K562 (cell line): ENCODE results near the gene HSPB2. TPM values are rescaled to one million over a fixed set of nuclear protein-coding genes. Genes with fewer than 3 reads are reported as not detected.

Source experiments
- ATAC-seq: fragments of 200-7000 bp; cut with Tn5 transposase; 3 replicates; pipeline ENCODE4 v1.9.1; 2020; ENCODE audit warnings: moderate library complexity
- BruUV-seq: library from RNA; stranded (reverse); fragments of 400-500 nt; replicated peaks from 2 replicates; lab custom pipeline; 2021; lab: Mats Ljungman, UMichigan
- CTCF ChIA-PET: fragments of 300-600 bp; formaldehyde crosslinking; extraction: SDS; loops from one replicate; lab custom pipeline; 2021; ENCODE audit warnings: low intra/inter-chr PET ratio; lab: Yijun Ruan, JAX
- POLR2A ChIA-PET: fragments of 300-600, 350-650 bp; sonication (Branson Sonifier 250); formaldehyde crosslinking; extraction: SDS; loops from one replicate; lab custom pipeline; 2021; ENCODE audit warnings: antibody characterized with exemption, inconsistent platforms; lab: Yijun Ruan, JAX
- DNase-seq, 4 experiments: peaks; one replicate each; pipeline versions ENCODE4 v3.0.0 to v3.0.0-alpha.2; 2011 to 2018; ENCODE audit warnings: low spot score in 3 of 4, mixed read lengths in 3 of 4; ENCODE audit errors: extremely low read depth in 1 of 4
- FAIRE-seq: peaks from 2 replicates; lab custom pipeline; 2011; peaks lifted over from hg19 to GRCh38; lab: Jason Lieb, UNC
- H2AFZ ChIP-seq: 2 replicates; pipeline ENCODE4 v1.6.0; 2011; ENCODE audit warnings: low read depth, low read length, control low read depth, inconsistent platforms
- H3K27ac ChIP-seq: fragments of 200-600 bp; 3 replicates; pipeline ENCODE4 v1.8.0; 2011; ENCODE audit warnings: low read depth, mild to moderate bottlenecking, control low read depth, inconsistent platforms, low read length, moderate library complexity, mixed read lengths; ENCODE audit errors: extremely low read depth
- H3K27me3 ChIP-seq, 2 experiments: fragments of 300-600 bp in 1 of 2; 2 replicates in 1 of 2; 3 replicates in 1 of 2; pipeline versions ENCODE4 v1.6.0 to v1.8.0; 2011; ENCODE audit warnings: inconsistent platforms in 2 of 2, low read length in 2 of 2, mild to moderate bottlenecking in 1 of 2, mixed read lengths in 1 of 2, moderate library complexity in 1 of 2; ENCODE audit not compliant: control insufficient read depth in 2 of 2, insufficient read depth in 2 of 2
- H3K36me3 ChIP-seq: fragments of 300-600 bp; 3 replicates; pipeline ENCODE4 v1.8.0; 2011; ENCODE audit warnings: mild to moderate bottlenecking, low read length, inconsistent platforms; ENCODE audit not compliant: control insufficient read depth, insufficient read depth
- H3K4me1 ChIP-seq, 2 experiments: fragments of 200-600 bp in 1 of 2; replicated peaks in 1 of 2; 2 replicates in 1 of 2; 3 replicates in 1 of 2; pipeline versions ENCODE4 v1.5.1 to v1.8.0; 2011; ENCODE audit warnings: inconsistent platforms in 2 of 2, low read length in 2 of 2, mild to moderate bottlenecking in 1 of 2, mixed read lengths in 1 of 2, moderate library complexity in 1 of 2; ENCODE audit not compliant: control insufficient read depth in 2 of 2, insufficient read depth in 2 of 2
- H3K4me2 ChIP-seq: 2 replicates; pipeline ENCODE4 v1.6.1; 2011; ENCODE audit warnings: low read length, control low read depth, inconsistent platforms, mixed read lengths; ENCODE audit not compliant: insufficient read depth
- H3K4me3 ChIP-seq: fragments of 200-600 bp; sonication (generic), shearing (Covaris generic); 2 replicates; pipeline ENCODE4 v1.5.1; 2016; ENCODE audit warnings: control low read depth, inconsistent platforms
- H3K79me2 ChIP-seq: fragments of 200-600 bp; 3 replicates; pipeline ENCODE4 v1.8.0; 2011; ENCODE audit warnings: low read length, inconsistent platforms; ENCODE audit not compliant: control insufficient read depth, insufficient read depth
- H3K9ac ChIP-seq, 2 experiments: 2 replicates each; pipeline versions ENCODE4 v1.6.0 to v1.6.1; 2011; ENCODE audit warnings: low read depth in 2 of 2, low read length in 2 of 2, control low read depth in 1 of 2, inconsistent platforms in 1 of 2, mild to moderate bottlenecking in 1 of 2, mixed read lengths in 1 of 2; ENCODE audit not compliant: insufficient read depth in 1 of 2
- H3K9me1 ChIP-seq: one replicate; pipeline ENCODE4 v1.6.0; 2011; ENCODE audit warnings: inconsistent platforms, mild to moderate bottlenecking, low read length, moderate library complexity; ENCODE audit not compliant: control insufficient read depth, insufficient read depth
- H3K9me3 ChIP-seq: replicated peaks from 2 replicates; pipeline ENCODE4 v1.5.1; 2011; ENCODE audit warnings: low read depth, low read length, inconsistent platforms; ENCODE audit not compliant: control insufficient read depth, insufficient read depth
- H4K20me1 ChIP-seq: replicated peaks from 2 replicates; pipeline ENCODE4 v1.6.1; 2011; ENCODE audit warnings: low read length, inconsistent platforms, mixed read lengths; ENCODE audit not compliant: control insufficient read depth, insufficient read depth
- CHD2 ChIP-seq: IDR thresholded peaks from 2 replicates; pipeline ENCODE4 v1.6.1; 2011; ENCODE audit warnings: low read depth, low read length
- GABPB1 ChIP-seq: sonication (generic); formaldehyde crosslinking; IDR thresholded peaks from 2 replicates; pipeline ENCODE4 v1.8.0; 2022; ENCODE audit warnings: mild to moderate bottlenecking, missing genetic modification reagents
- GTF2F1 ChIP-seq: IDR thresholded peaks from 2 replicates; pipeline ENCODE4 v1.6.1; 2011; ENCODE audit warnings: low read depth, low read length, improper control_type of control experiment
- IFI16 ChIP-seq: fragments of 250-450 bp; sonication (Bioruptor Pico); IDR thresholded peaks from 2 replicates; pipeline ENCODE4 v2.1.2; 2022; ENCODE audit warnings: mild to moderate bottlenecking, inconsistent platforms
- MBD2 ChIP-seq: sonication (generic); IDR thresholded peaks from 2 replicates; pipeline ENCODE4 v1.6.1; 2016; ENCODE audit warnings: low read depth, borderline replicate concordance
- NUFIP1 ChIP-seq: fragments of 450-650 bp; IDR thresholded peaks from 2 replicates; pipeline ENCODE4 v1.6.1; 2018; ENCODE audit not compliant: partially characterized antibody
- PML ChIP-seq: IDR thresholded peaks from 2 replicates; pipeline ENCODE4 v1.6.1; 2012; ENCODE audit warnings: low read length, inconsistent platforms
- POLR3G ChIP-seq: IDR thresholded peaks from 2 replicates; pipeline ENCODE4 v1.6.1; 2011; ENCODE audit not compliant: insufficient read length, insufficient replicate concordance; ENCODE audit errors: extremely low read depth
- RAD51 ChIP-seq: fragments of 450-650 bp; IDR thresholded peaks from 2 replicates; pipeline ENCODE4 v1.7.1; 2016; ENCODE audit warnings: low read depth, mild to moderate bottlenecking, borderline replicate concordance
- TBL1XR1 ChIP-seq, 2 experiments: IDR thresholded peaks; 2 replicates each; pipeline ENCODE4 v1.6.1; 2012; ENCODE audit warnings: improper control_type of control experiment in 2 of 2, low read length in 2 of 2, mild to moderate bottlenecking in 1 of 2
- ZBTB2 ChIP-seq: fragments of 450-650 bp; IDR thresholded peaks from 2 replicates; pipeline ENCODE4 v1.6.1; 2016; ENCODE audit warnings: antibody characterized with exemption
- ZBTB5 ChIP-seq: fragments of 450-650 bp; IDR thresholded peaks from 2 replicates; pipeline ENCODE4 v1.6.1; 2017; ENCODE audit warnings: antibody characterized with exemption
- ZC3H8 ChIP-seq: fragments of 450-650 bp; IDR thresholded peaks from 2 replicates; pipeline ENCODE4 v1.6.1; 2017
- ZFP36 ChIP-seq: fragments of 150-350 bp; IDR thresholded peaks from 2 replicates; pipeline ENCODE4 v1.6.1; 2018; ENCODE audit warnings: low read length, low read depth; ENCODE audit not compliant: partially characterized antibody
- ZNF445 ChIP-seq: fragments of 250-450 bp; sonication (Bioruptor Pico); IDR thresholded peaks from 2 replicates; pipeline ENCODE4 v1.4.0; 2020; ENCODE audit warnings: low read depth, mild to moderate bottlenecking, moderate library complexity
- ZNF639 ChIP-seq, 2 experiments: fragments of 200-800 bp in 1 of 2; sonication (Bioruptor generic) in 1 of 2; sonication (generic) in 1 of 2; formaldehyde crosslinking in 1 of 2; IDR thresholded peaks in 1 of 2; conservative IDR thresholded peaks in 1 of 2; 2 replicates each; pipeline versions ENCODE4 v1.5.0 to v1.6.1; 2016 to 2020; ENCODE audit warnings: missing compliant biosample characterization in 1 of 2, missing genetic modification characterization in 1 of 2, missing genetic modification reagents in 1 of 2
- ZNF699 ChIP-seq: fragments of 250-450 bp; sonication (Bioruptor Pico); IDR thresholded peaks from 2 replicates; pipeline ENCODE4 v1.8.0; 2021; ENCODE audit warnings: mild to moderate bottlenecking, moderate library complexity; ENCODE audit not compliant: insufficient replicate concordance
- ZNF75A ChIP-seq: fragments of 450-650 bp; formaldehyde crosslinking; IDR thresholded peaks from 2 replicates; pipeline ENCODE4 v1.4.0; 2020; ENCODE audit warnings: mild to moderate bottlenecking
- WGBS: fragments of 100-300 bp; shearing (Covaris generic); methylation state at CpG from one replicate; pipeline ENCODE4 v1.1.6; 2016; ENCODE audit warnings: low coverage, mixed read lengths; ENCODE audit not compliant: insufficient coverage; ENCODE audit errors: missing lambda C conversion rate; 5-methylcytosine and 5-hydroxymethylcytosine counted together
- in situ Hi-C: fragments of 300-500 bp; cut with MboI; formaldehyde crosslinking; loops from 4 replicates; pipeline ENCODE4 v1.15.0; 2018; ENCODE audit warnings: inconsistent platforms, mixed read lengths
- intact Hi-C: fragments of 100-400 bp; cut with micrococcal nuclease; formaldehyde crosslinking; loops from 2 replicates; pipeline ENCODE4 v1.14.2; 2022
- polyA plus RNA-seq, 8 experiments: library from polyadenylated mRNA; depleted of rRNA in 4 of 8; stranded (reverse) in 5 of 8; unstranded in 3 of 8; fragments of >200 nt; fragmentation: Nextera tagmentation in 2 of 8; fragmentation: Illumina TruSeq in 1 of 8; extraction: Ambion mirVana in 2 of 8; extraction: Trizol in 1 of 8; gene quantifications; 2 replicates each; pipeline versions ENCODE4 v1.2.1 to v1.2.3, GENCODE V29; 2011 to 2014; ENCODE audit warnings: inconsistent platforms in 1 of 8, missing spikeins in 1 of 8
- total RNA-seq, 7 experiments: library from RNA; depleted of rRNA in 6 of 7; stranded (reverse); fragments of >200 nt in 6 of 7; fragmentation: Illumina TruSeq in 2 of 7; extraction: Trizol in 2 of 7; gene quantifications; 2 replicates each; pipeline versions ENCODE4 v1.2.1 to v1.2.3, GENCODE V29; 2011 to 2021; ENCODE audit warnings: low replicate concordance in 1 of 7

The HSPB2 gene
- total and polyA plus RNA-seq, 9 of the 15 experiments (the other 6 are each of a cell fraction or from before 2014, with no cell fraction given), result 0.06 to 0.35 (median 0.11) TPM; not detected in 5

GRCh38 chr11:111920908-111921307 is 8.4 kb downstream of the HSPB2 start (continued):
- TF ChIP-seq ZBTB2 (no peak), GTF2F1 (no peak), POLR3G (no peak), PML (no peak)
- TF ChIP-seq, all 486 proteins: peak for 0

- BruUV-seq, result no TSS peak
- no peak overlapping the region for H3K27ac ChIP-seq
- no peak overlapping the region for H3K4me3 ChIP-seq
- no peaks in the 10 kb centered on the region for H4K20me1 ChIP-seq
- WGBS, result 74% methylated on average over 7 of the region's 7 CpGs
- intact Hi-C loops, result no loop called here
- H3K79me2 ChIP-seq, result no peaks in the 10 kb centered on the region
- H2AFZ ChIP-seq, result no peak overlapping the region
- H3K9ac ChIP-seq, result no peak overlapping the region
- peaks cover 22 to 31% of the 10 kb centered on the region in 2 experiments for H3K4me1 ChIP-seq
- H3K9me1 ChIP-seq, result no peaks in the 10 kb centered on the region
- no peak for DNase-seq
- no peaks in the 10 kb centered on the region for H3K36me3 ChIP-seq
- ATAC-seq, result no peak
- POLR2A ChIA-PET, result no interaction called here
- TF ChIP-seq CHD2 (no peak), IFI16 (CRISPR knock-in tag) (no peak), GABPB1 (CRISPR knock-in tag) (no peak), ZNF445 (CRISPR knock-in tag) (no peak), TBL1XR1 (IDR thresholded peaks at IDR 0.05; ENCODE audit: low read length in 2 of 2) (no peak), ZNF75A (no peak), ZFP36 (no peak), ZNF699 (CRISPR knock-in tag) (no peak), ZC3H8 (no peak), MBD2 (no peak), ZNF639 (CRISPR knock-in tag; conservative IDR thresholded peaks at IDR 0.05 in 1 of 2, IDR thresholded peaks at IDR 0.05 in 1 of 2) (no peak), ZBTB5 (no peak), NUFIP1 (no peak), RAD51 (no peak)
- no peak overlapping the region for H3K4me2 ChIP-seq
- no peaks in the 10 kb centered on the region for H3K27me3 ChIP-seq
- no peaks in the 10 kb centered on the region for H3K9me3 ChIP-seq
- CTCF ChIA-PET, result no interaction called here
- no peak for FAIRE-seq
- in situ Hi-C loops, result no loop called here
Measured at GRCh38 chr11:111921541-111922230, 9.2 kb downstream of the HSPB2 start.
